Keratinocyte (primary cell): ENCODE data around the gene KRT38.

Experiments used
- CTCF ChIP-seq, 3 experiments: IDR thresholded peaks in 1 of 3; conservative IDR thresholded peaks in 1 of 3; optimal IDR thresholded peaks in 1 of 3; 2 replicates in 2 of 3; 3 replicates in 1 of 3; pipeline versions ENCODE3 to v1.5.1; 2011; ENCODE audit warnings: low read length in 3 of 3, mild to moderate bottlenecking in 3 of 3, moderate library complexity in 2 of 3, control low read depth in 1 of 3, inconsistent platforms in 1 of 3; ENCODE audit not compliant: insufficient read depth in 2 of 3; ENCODE audit errors: extremely low read depth in 1 of 3
- EZH2 ChIP-seq: IDR thresholded peaks from one replicate; pipeline ENCODE4 v1.6.1; 2012; ENCODE audit warnings: inconsistent platforms, mild to moderate bottlenecking, low read length, moderate library complexity

- TF ChIP-seq CTCF (optimal IDR thresholded peaks at IDR 0.05 in 1 of 3, IDR thresholded peaks at IDR 0.05 in 1 of 3, conservative IDR thresholded peaks at IDR 0.05 in 1 of 3; ENCODE audit: extremely low read depth in 1 of 3, insufficient read depth in 2 of 3, low read length in 3 of 3) (no peak), EZH2 (no peak)
These were observed 16.9 kb upstream of the KRT38 start for GRCh38 chr17:41457676-41458075.
